Endothelial cell of umbilical vein (primary cell): ENCODE measurements around the gene LIMCH1.

Experiments
- EZH2 ChIP-seq: IDR thresholded peaks from 2 replicates; pipeline ENCODE4 v1.6.1; 2012; ENCODE audit warnings: borderline replicate concordance, low read depth, mild to moderate bottlenecking, moderate library complexity, low read length, inconsistent platforms; ENCODE audit not compliant: severe bottlenecking
- JUN ChIP-seq: IDR thresholded peaks from 2 replicates; pipeline ENCODE4 v1.6.1; 2011; ENCODE audit warnings: borderline replicate concordance, low read depth; ENCODE audit not compliant: insufficient read length, insufficient read depth
- POLR2A ChIP-seq: IDR thresholded peaks from 2 replicates; pipeline ENCODE4 v1.6.1; 2012; ENCODE audit warnings: low read depth, mild to moderate bottlenecking, control low read depth, low read length
- TF ChIP-seq, protein P1 (sequence below), 2 donors: IDR thresholded peaks; 1 replicate in 1 of 2; 2 replicates in 1 of 2; pipeline ENCODE4 v1.5.1; 2011; ENCODE audit warnings: low read length in 2 of 2, mild to moderate bottlenecking in 2 of 2, moderate library complexity in 2 of 2, control low read depth in 1 of 2, inconsistent platforms in 1 of 2, low read depth in 1 of 2; ENCODE audit not compliant: insufficient read depth in 1 of 2; ENCODE audit errors: extremely low read depth in 1 of 2

DNA sequence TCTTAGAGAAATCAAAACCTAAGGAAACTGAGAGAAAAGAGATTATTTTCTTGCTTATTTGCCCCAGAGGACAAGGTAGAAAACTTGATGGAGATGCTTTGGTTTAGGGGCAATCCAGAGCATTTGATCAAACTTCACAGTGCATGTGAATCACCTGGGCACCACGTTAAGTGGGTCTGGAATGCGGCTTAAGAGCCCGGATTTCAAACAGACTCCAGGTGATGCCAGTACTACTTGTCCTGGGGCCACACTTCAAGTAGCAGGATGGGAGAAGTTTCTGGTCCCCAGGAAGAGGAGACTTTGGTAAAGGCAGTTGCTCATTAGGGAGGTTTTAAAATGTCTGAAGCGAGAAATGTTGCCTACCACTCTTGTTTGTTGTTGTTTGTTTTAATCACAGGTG, 158.8 kb downstream of the LIMCH1 start:
- TF ChIP-seq, protein P1, sequence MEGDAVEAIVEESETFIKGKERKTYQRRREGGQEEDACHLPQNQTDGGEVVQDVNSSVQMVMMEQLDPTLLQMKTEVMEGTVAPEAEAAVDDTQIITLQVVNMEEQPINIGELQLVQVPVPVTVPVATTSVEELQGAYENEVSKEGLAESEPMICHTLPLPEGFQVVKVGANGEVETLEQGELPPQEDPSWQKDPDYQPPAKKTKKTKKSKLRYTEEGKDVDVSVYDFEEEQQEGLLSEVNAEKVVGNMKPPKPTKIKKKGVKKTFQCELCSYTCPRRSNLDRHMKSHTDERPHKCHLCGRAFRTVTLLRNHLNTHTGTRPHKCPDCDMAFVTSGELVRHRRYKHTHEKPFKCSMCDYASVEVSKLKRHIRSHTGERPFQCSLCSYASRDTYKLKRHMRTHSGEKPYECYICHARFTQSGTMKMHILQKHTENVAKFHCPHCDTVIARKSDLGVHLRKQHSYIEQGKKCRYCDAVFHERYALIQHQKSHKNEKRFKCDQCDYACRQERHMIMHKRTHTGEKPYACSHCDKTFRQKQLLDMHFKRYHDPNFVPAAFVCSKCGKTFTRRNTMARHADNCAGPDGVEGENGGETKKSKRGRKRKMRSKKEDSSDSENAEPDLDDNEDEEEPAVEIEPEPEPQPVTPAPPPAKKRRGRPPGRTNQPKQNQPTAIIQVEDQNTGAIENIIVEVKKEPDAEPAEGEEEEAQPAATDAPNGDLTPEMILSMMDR (IDR thresholded peaks at IDR 0.05; ENCODE audit: extremely low read depth in 1 of 2, insufficient read depth in 1 of 2, low read depth in 1 of 2, low read length in 2 of 2): no peak
- TF ChIP-seq POLR2A (no peak), EZH2 (no peak), JUN (no peak)
